ENCODE data around the gene APBA1.

Gene APBA1

DNA sequence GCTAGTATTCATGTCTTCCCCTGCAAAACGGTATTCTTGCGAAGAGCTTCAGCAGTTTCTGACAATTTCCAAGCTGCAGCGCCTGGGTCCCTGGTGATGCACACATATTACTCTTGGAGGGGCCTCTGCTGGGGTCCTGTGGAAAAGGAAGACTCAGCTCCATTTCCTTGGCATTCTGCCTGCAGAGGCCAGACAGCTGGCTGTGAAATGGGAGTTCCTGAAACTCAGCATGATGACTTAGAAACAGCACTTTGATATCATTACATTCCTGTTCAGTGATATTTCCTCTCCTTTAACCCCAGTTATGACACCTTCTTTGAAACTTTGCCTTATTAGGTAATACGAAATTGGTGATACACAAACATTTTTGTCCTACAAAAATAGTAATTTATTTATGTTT lies 98.5 kb downstream of the APBA1 start:
- Histone ChIP-seq H3K27me3 (ENCODE audit: control insufficient read depth in 1 of 2, insufficient read depth in 2 of 2, low read length in 2 of 2) (no peaks in the 10 kb centered on the region), H3K27ac (ENCODE audit: low read depth, low read length) (no peak overlapping the region), H3K9me3 (ENCODE audit: control insufficient read depth in 1 of 2, low read length in 2 of 2) (no peaks in the 10 kb centered on the region), H3K4me3 (ENCODE audit: low read depth in 1 of 2, low read length in 2 of 2) (no peak overlapping the region), H3K4me1 (ENCODE audit: control insufficient read depth in 1 of 2, insufficient read depth in 2 of 2, low read length in 2 of 2) (peaks cover 0 to 10% of the 10 kb centered on the region in 2 donors), H3K36me3 (ENCODE audit: control insufficient read depth in 1 of 2, insufficient read depth in 2 of 2, low read length in 2 of 2) (no peaks in the 10 kb centered on the region), H3K9ac (ENCODE audit: low read depth in 1 of 2, low read length in 2 of 2) (no peak overlapping the region)

DNA sequence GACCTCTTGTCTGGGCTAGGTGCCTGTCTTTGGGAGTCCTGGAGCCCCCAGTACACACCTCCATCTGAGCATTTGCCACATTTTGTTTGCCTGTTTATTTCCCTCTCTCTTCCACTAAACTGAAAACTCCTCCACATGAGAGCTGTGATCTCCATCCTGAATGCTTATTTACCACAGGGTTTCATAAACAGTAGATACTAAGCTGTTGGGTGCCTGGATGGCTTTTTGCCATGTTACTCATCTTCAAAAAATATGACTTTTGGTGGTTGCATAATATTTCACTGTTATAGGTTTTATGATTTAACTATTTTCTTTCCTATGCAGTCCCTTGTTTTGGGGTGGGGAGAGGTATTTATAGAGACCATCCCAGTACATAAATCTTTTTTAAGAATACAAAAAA lies 99.6 kb downstream of the APBA1 start:
- Histone ChIP-seq H3K27ac (ENCODE audit: low read depth, low read length) (no peak overlapping the region), H3K9ac (ENCODE audit: low read depth in 1 of 2, low read length in 2 of 2) (no peak overlapping the region), H3K4me3 (ENCODE audit: low read depth in 1 of 2, low read length in 2 of 2) (no peak overlapping the region), H3K4me1 (ENCODE audit: control insufficient read depth in 1 of 2, insufficient read depth in 2 of 2, low read length in 2 of 2) (peaks cover 0 to 9% of the 10 kb centered on the region in 2 donors), H3K36me3 (ENCODE audit: control insufficient read depth in 1 of 2, insufficient read depth in 2 of 2, low read length in 2 of 2) (no peaks in the 10 kb centered on the region), H3K27me3 (ENCODE audit: control insufficient read depth in 1 of 2, insufficient read depth in 2 of 2, low read length in 2 of 2) (no peaks in the 10 kb centered on the region), H3K9me3 (ENCODE audit: control insufficient read depth in 1 of 2, low read length in 2 of 2) (no peaks in the 10 kb centered on the region)

DNA sequence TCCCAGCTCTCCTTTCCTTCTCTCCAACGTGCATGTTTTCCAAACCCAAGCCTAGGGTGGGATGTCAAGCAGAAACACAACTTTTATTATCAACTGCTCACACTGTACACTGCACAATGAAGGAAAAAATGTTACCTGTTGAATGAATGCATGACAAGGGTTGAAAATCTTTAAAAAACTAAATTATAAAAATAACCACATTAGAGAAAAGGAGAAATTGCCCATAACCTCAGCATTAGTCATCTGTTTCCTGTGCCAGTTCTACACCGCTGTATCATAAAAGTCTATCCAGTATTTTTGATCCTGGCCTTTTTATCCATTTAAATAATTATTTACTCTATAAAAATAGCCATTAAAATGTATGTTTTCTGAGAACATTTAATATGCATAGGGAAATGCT lies 101.1 kb downstream of the APBA1 start:
- Histone ChIP-seq H3K4me3 (ENCODE audit: low read depth in 1 of 2, low read length in 2 of 2) (no peak overlapping the region), H3K4me1 (ENCODE audit: control insufficient read depth in 1 of 2, insufficient read depth in 2 of 2, low read length in 2 of 2) (peaks cover 0 to 9% of the 10 kb centered on the region in 2 donors), H3K9ac (ENCODE audit: low read depth in 1 of 2, low read length in 2 of 2) (no peak overlapping the region), H3K27me3 (ENCODE audit: control insufficient read depth in 1 of 2, insufficient read depth in 2 of 2, low read length in 2 of 2) (no peaks in the 10 kb centered on the region), H3K36me3 (ENCODE audit: control insufficient read depth in 1 of 2, insufficient read depth in 2 of 2, low read length in 2 of 2) (no peaks in the 10 kb centered on the region), H3K27ac (ENCODE audit: low read depth, low read length) (no peak overlapping the region), H3K9me3 (ENCODE audit: control insufficient read depth in 1 of 2, low read length in 2 of 2) (no peaks in the 10 kb centered on the region)

DNA sequence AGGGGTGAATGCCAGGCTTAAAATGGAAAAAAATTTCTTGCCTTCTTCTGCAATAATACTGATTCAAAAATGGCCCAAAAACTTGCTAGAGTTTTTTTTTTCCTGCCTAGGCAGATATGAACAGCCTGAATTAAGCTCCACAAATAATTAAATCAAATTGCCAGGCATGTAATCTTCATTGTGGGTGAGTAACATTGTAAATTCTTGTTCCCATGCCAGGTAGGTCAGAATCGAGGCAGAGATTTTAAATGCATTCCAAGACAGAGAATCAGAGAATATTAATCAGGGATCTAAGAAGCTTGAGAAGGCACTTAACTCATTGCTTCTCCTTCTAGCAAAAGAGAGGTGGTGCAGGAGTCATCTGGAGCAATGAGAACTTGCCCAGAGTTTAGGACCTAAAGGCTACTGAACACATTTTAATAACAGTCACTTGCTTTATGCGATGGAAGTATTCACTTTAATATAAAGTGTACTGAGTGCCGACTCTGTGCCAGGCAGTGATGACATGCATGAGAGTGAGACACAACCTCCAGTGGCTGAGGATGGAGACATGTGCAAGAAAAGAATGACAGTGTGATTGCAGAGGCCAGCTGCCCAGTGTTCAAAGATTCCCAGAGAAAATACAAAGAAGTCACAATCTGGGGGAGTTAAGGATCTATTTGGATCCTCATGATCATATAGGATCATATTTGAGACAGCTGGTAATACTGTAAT lies 102.3 kb downstream of the APBA1 start:
- H3K9me3 ChIP-seq (ENCODE audit: control insufficient read depth in 1 of 2, low read length in 2 of 2), result no peaks in the 10 kb centered on the region
- no peak overlapping the region for H3K9ac ChIP-seq (ENCODE audit: low read depth in 1 of 2, low read length in 2 of 2)
- H3K36me3 ChIP-seq (ENCODE audit: control insufficient read depth in 1 of 2, insufficient read depth in 2 of 2, low read length in 2 of 2), result no peaks in the 10 kb centered on the region
- H3K4me3 ChIP-seq (ENCODE audit: low read depth in 1 of 2, low read length in 2 of 2), result no peak overlapping the region
- H3K4me1 ChIP-seq (ENCODE audit: control insufficient read depth in 1 of 2, insufficient read depth in 2 of 2, low read length in 2 of 2), result peaks cover 0 to 9% of the 10 kb centered on the region in 2 donors
- no peaks in the 10 kb centered on the region for H3K27me3 ChIP-seq (ENCODE audit: control insufficient read depth in 1 of 2, insufficient read depth in 2 of 2, low read length in 2 of 2)
- H3K27ac ChIP-seq (ENCODE audit: low read depth, low read length), result no peak overlapping the region

DNA sequence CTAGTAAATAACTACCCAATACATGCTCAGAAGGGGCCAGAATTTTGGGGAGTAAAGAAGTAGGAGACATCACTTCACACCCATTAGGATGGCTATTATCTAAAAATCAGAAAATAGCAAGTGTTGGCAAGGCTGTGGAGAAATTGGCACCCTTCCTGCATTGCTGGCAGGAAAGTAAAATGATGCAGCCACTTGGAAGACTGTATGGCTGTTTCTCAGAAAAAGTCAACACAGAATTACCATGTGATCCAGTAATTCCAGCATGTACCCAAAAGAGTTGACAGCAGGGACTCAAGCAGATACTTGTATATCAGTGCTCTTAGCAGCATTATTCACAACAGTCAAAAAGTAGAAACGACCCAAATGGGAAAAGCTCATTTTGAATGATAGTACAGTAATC lies 107.6 kb downstream of the APBA1 start:
- Histone ChIP-seq H3K27me3 (ENCODE audit: control insufficient read depth in 1 of 2, insufficient read depth in 2 of 2, low read length in 2 of 2) (no peaks in the 10 kb centered on the region), H3K9ac (ENCODE audit: low read depth in 1 of 2, low read length in 2 of 2) (no peak overlapping the region), H3K4me3 (ENCODE audit: low read depth in 1 of 2, low read length in 2 of 2) (no peak overlapping the region), H3K27ac (ENCODE audit: low read depth, low read length) (no peak overlapping the region), H3K36me3 (ENCODE audit: control insufficient read depth in 1 of 2, insufficient read depth in 2 of 2, low read length in 2 of 2) (no peaks in the 10 kb centered on the region), H3K4me1 (ENCODE audit: control insufficient read depth in 1 of 2, insufficient read depth in 2 of 2, low read length in 2 of 2) (peaks cover 0 to 1% of the 10 kb centered on the region in 2 donors), H3K9me3 (ENCODE audit: control insufficient read depth in 1 of 2, low read length in 2 of 2) (no peaks in the 10 kb centered on the region)

DNA sequence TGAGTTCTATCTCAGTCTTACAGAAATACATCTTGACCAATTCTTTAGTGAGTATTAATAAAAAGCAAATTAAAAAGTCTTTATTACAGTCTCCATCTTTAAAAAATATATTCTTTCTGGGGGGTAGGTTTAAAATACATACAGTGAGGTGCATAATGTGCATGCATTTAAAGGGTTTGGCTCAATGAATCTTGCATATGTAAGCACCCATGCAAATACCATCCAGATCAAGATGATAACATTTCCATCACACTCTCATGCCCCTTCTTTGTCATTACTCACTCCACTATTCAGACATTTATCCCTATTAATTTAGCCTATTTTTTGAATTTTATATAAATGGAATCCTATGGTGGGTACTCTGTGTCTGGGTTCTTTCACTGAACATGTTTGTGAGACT lies 113.0 kb downstream of the APBA1 start:
- Histone ChIP-seq H3K9ac (ENCODE audit: low read depth in 1 of 2, low read length in 2 of 2) (no peak overlapping the region), H3K4me3 (ENCODE audit: low read depth in 1 of 2, low read length in 2 of 2) (no peak overlapping the region), H3K9me3 (ENCODE audit: control insufficient read depth in 1 of 2, low read length in 2 of 2) (no peaks in the 10 kb centered on the region), H3K4me1 (ENCODE audit: control insufficient read depth in 1 of 2, insufficient read depth in 2 of 2, low read length in 2 of 2) (no peaks in the 10 kb centered on the region), H3K36me3 (ENCODE audit: control insufficient read depth in 1 of 2, insufficient read depth in 2 of 2, low read length in 2 of 2) (no peaks in the 10 kb centered on the region), H3K27me3 (ENCODE audit: control insufficient read depth in 1 of 2, insufficient read depth in 2 of 2, low read length in 2 of 2) (no peaks in the 10 kb centered on the region), H3K27ac (ENCODE audit: low read depth, low read length) (no peak overlapping the region)

DNA sequence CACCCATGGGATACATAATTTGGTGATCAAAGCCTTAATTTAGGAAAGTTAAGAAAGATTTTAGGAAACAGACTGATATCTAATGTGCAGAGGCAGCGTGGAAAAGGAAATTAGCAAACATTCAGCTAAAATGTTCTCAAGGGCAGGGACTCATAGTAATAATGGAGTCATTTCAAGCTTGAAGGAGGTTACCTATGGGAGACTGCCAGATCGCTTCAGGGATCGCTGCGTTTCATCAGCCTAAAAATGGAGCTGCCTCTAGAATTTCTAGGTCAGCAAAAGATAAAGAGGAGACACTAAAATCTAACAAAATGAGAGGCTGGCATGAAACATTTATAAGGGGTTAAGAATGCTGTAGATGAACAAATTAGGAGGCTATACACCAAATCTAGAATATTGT lies 115.5 kb downstream of the APBA1 start:
- Histone ChIP-seq H3K9ac (ENCODE audit: low read depth in 1 of 2, low read length in 2 of 2) (no peak overlapping the region), H3K27me3 (ENCODE audit: control insufficient read depth in 1 of 2, insufficient read depth in 2 of 2, low read length in 2 of 2) (no peaks in the 10 kb centered on the region), H3K9me3 (ENCODE audit: control insufficient read depth in 1 of 2, low read length in 2 of 2) (no peaks in the 10 kb centered on the region), H3K4me1 (ENCODE audit: control insufficient read depth in 1 of 2, insufficient read depth in 2 of 2, low read length in 2 of 2) (no peaks in the 10 kb centered on the region), H3K27ac (ENCODE audit: low read depth, low read length) (no peak overlapping the region), H3K4me3 (ENCODE audit: low read depth in 1 of 2, low read length in 2 of 2) (no peak overlapping the region), H3K36me3 (ENCODE audit: control insufficient read depth in 1 of 2, insufficient read depth in 2 of 2, low read length in 2 of 2) (no peaks in the 10 kb centered on the region)

DNA sequence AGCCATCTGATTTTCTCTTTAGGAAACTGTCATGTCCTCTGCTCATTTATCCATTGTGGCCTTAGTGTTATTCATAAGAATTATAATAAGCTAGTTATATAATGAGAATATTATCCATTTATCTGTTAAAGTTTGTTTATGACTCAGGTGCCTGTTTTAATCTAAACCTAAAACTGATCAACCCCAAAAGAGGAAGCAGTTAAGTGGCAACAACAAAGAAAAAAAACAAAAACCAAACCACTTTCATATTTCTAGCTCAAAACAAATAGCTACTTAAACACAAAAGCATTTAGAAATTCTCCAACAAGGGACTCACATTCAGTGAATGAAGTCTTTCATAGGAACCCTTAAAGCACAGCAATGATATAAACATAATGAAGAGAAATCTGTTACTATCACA lies 116.4 kb downstream of the APBA1 start:
- no peak overlapping the region for H3K27ac ChIP-seq (ENCODE audit: low read depth, low read length)

DNA sequence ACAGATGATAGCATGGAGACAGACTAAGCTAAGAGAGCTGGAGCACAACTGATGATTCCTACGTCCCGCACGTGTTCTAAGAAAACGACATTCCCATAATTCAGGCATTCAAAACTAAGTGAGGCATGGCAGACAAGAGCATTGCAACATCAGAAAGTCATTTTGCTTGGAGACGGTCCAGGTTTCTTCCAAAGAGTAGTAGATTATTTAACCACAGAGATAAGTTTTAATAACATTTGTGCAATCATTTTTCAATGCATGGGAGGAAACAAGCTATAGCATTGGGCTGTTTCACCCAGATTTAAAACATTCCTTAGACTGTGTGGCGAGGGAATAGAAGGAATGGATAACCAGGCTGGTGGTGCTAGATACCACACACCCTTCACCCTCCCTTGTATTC lies 117.2 kb downstream of the APBA1 start:
- H3K9me3 ChIP-seq (ENCODE audit: control insufficient read depth in 1 of 2, low read length in 2 of 2), result no peaks in the 10 kb centered on the region
- no peak overlapping the region for H3K27ac ChIP-seq (ENCODE audit: low read depth, low read length)
- H3K4me3 ChIP-seq (ENCODE audit: low read depth in 1 of 2, low read length in 2 of 2), result no peak overlapping the region
- no peaks in the 10 kb centered on the region for H3K36me3 ChIP-seq (ENCODE audit: control insufficient read depth in 1 of 2, insufficient read depth in 2 of 2, low read length in 2 of 2)
- H3K9ac ChIP-seq (ENCODE audit: low read depth in 1 of 2, low read length in 2 of 2), result no peak overlapping the region
- no peaks in the 10 kb centered on the region for H3K27me3 ChIP-seq (ENCODE audit: control insufficient read depth in 1 of 2, insufficient read depth in 2 of 2, low read length in 2 of 2)
- H3K4me1 ChIP-seq (ENCODE audit: control insufficient read depth in 1 of 2, insufficient read depth in 2 of 2, low read length in 2 of 2), result no peaks in the 10 kb centered on the region

More for the DNA sequence above, 116.4 kb downstream of the APBA1 start:
- Histone ChIP-seq H3K27me3 (ENCODE audit: control insufficient read depth in 1 of 2, insufficient read depth in 2 of 2, low read length in 2 of 2) (no peaks in the 10 kb centered on the region), H3K9ac (ENCODE audit: low read depth in 1 of 2, low read length in 2 of 2) (no peak overlapping the region), H3K36me3 (ENCODE audit: control insufficient read depth in 1 of 2, insufficient read depth in 2 of 2, low read length in 2 of 2) (no peaks in the 10 kb centered on the region), H3K4me1 (ENCODE audit: control insufficient read depth in 1 of 2, insufficient read depth in 2 of 2, low read length in 2 of 2) (no peaks in the 10 kb centered on the region), H3K9me3 (ENCODE audit: control insufficient read depth in 1 of 2, low read length in 2 of 2) (no peaks in the 10 kb centered on the region), H3K4me3 (ENCODE audit: low read depth in 1 of 2, low read length in 2 of 2) (no peak overlapping the region)

DNA sequence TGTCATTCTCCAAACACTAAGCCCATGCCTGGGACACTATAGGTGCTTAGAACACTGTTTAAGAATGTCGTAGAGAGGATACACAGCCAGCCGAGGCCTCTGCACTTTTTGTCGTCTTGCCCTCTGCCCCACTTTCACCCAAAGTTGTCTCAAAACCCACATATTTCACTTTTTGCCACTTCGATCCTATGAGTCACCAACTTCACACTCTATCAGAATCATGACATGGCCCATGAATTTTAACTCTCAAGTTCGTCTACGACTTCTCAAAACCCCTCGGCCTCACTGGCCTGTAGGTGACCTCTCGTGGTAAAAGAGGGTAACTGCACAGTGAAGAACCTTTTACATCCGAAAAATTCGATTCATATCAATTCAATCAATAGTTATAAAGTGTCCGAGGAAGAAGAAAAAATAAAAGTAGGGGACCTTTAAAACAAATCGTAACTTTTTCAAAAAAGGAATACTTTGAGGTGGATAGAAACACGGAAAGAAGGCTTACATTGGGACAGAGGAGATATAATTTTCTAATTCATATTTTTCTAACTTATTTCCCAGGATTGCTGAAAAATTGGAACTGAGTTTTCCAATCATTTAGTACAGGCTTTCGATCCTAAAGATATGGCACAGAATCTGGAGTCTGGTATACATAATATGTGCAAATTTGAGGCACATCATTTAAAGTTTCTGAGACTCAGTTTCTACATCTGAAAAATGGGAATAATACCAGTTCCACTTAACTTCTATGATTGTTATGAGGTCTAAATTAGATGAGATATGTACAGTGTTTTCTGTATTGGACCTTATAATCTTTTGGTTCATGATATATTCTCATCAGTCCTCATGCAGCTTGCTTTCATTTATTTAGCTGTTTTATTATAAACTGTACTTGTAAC lies 122.6 kb downstream of the APBA1 start:
- Histone ChIP-seq H3K27ac (ENCODE audit: low read depth, low read length) (no peak overlapping the region), H3K4me1 (ENCODE audit: control insufficient read depth in 1 of 2, insufficient read depth in 2 of 2, low read length in 2 of 2) (no peaks in the 10 kb centered on the region), H3K4me3 (ENCODE audit: low read depth in 1 of 2, low read length in 2 of 2) (no peak overlapping the region), H3K9me3 (ENCODE audit: control insufficient read depth in 1 of 2, low read length in 2 of 2) (no peaks in the 10 kb centered on the region), H3K27me3 (ENCODE audit: control insufficient read depth in 1 of 2, insufficient read depth in 2 of 2, low read length in 2 of 2) (no peaks in the 10 kb centered on the region), H3K9ac (ENCODE audit: low read depth in 1 of 2, low read length in 2 of 2) (no peak overlapping the region), H3K36me3 (ENCODE audit: control insufficient read depth in 1 of 2, insufficient read depth in 2 of 2, low read length in 2 of 2) (no peaks in the 10 kb centered on the region)
